Kidney (tissue), 14 donors: ENCODE measurements around the gene ZSCAN4. TPM values are rescaled to one million over a fixed set of nuclear protein-coding genes. Genes with fewer than 3 reads are reported as not detected.

Experiments
- DNase-seq, 5 donors: peaks; one replicate each; pipeline ENCODE4 v3.0.0-alpha.2; 2013 to 2020
- FAIRE-seq: peaks from 2 replicates; lab custom pipeline; 2012; peaks lifted over from hg19 to GRCh38; lab: Jason Lieb, UNC
- H3K27ac ChIP-seq, 2 donors: one replicate each; pipeline ENCODE4 v1.7.0; 2013; ENCODE audit warnings: low read depth in 2 of 2, low read length in 2 of 2, inconsistent platforms in 1 of 2
- H3K27me3 ChIP-seq: one replicate; pipeline ENCODE4 v1.7.1; 2013; ENCODE audit warnings: low read length, inconsistent platforms; ENCODE audit not compliant: control insufficient read depth, insufficient read depth
- H3K36me3 ChIP-seq, 3 donors: one replicate each; pipeline versions ENCODE4 v1.7.0 to v1.7.1; 2013; ENCODE audit warnings: low read length in 3 of 3, control low read depth in 1 of 3, inconsistent platforms in 1 of 3; ENCODE audit not compliant: insufficient read depth in 3 of 3, control insufficient read depth in 2 of 3
- H3K4me1 ChIP-seq, 3 donors: one replicate each; pipeline versions ENCODE4 v1.7.0 to v1.7.1; 2013; ENCODE audit warnings: low read length in 3 of 3, inconsistent platforms in 1 of 3, low read depth in 1 of 3; ENCODE audit not compliant: control insufficient read depth in 2 of 3, insufficient read depth in 2 of 3
- H3K4me3 ChIP-seq, 3 donors: one replicate each; pipeline versions ENCODE4 v1.7.0 to v1.8.1; 2013; ENCODE audit warnings: low read length in 3 of 3, control low read depth in 1 of 3, inconsistent platforms in 1 of 3
- H3K9ac ChIP-seq, 3 donors: one replicate each; pipeline versions ENCODE4 v1.7.0 to v1.7.1; 2013; ENCODE audit warnings: low read length in 3 of 3, control low read depth in 1 of 3, inconsistent platforms in 1 of 3
- H3K9me3 ChIP-seq, 3 donors: one replicate each; pipeline versions ENCODE4 v1.7.0 to v1.7.1; 2013; ENCODE audit warnings: low read length in 3 of 3, control low read depth in 1 of 3, inconsistent platforms in 1 of 3; ENCODE audit not compliant: control insufficient read depth in 2 of 3, insufficient read depth in 1 of 3
- CTCF ChIP-seq: IDR thresholded peaks from 3 replicates; pipeline ENCODE4 v1.5.1; 2012; ENCODE audit warnings: mild to moderate bottlenecking, moderate library complexity, borderline replicate concordance; ENCODE audit not compliant: insufficient read depth; ENCODE audit errors: extremely low read depth
- intact Hi-C: fragments of 100-400 bp; cut with DNase I; formaldehyde crosslinking; loops from one replicate; pipeline ENCODE4 v1.11.1; 2022
- polyA plus RNA-seq: library from polyadenylated mRNA; stranded (reverse); fragments of 350-450 nt; fragmentation: Illumina TruSeq; extraction: RNeasy Lipid Tissue Mini Kit (QIAGEN cat#74804); gene quantifications from one replicate; pipeline ENCODE4 v1.2.3, GENCODE V29; 2014; ENCODE audit warnings: low read depth, low replicate concordance; ENCODE audit not compliant: insufficient read depth
- total RNA-seq: library from RNA; stranded (reverse); fragmentation: NEBNext Ultra II Directional; extraction: Animal tissue kit (Norgen Biotek cat#: 25700); gene quantifications from one replicate; pipeline ENCODE4 v1.2.1, GENCODE V29; 2021
- donor health status: control.
- donor health status: control.
- donor health status: control.
- donor health status: control.
- donor health status: control.
- donor health status: DM: yes; HTN: yes; CAD: no.
- donor health status: Normal renal cell carcinoma (clear cell type).

The ZSCAN4 gene
- total and polyA plus RNA-seq, 2 donors from 2014 or later, result not detected

- Histone ChIP-seq H3K36me3 (peaks cover 28 to 35% (median 34%) of the 10 kb centered on the region in 3 donors), H3K27me3 (no peaks in the 10 kb centered on the region), H3K9me3 (peaks cover 23 to 75% (median 34%) of the 10 kb centered on the region in 3 donors), H3K9ac (no peak overlapping the region), H3K4me3 (peak overlapping the region in 1 of 3 donors; percentile 5), H3K4me1 (peaks cover 2 to 11% (median 9%) of the 10 kb centered on the region in 3 donors), H3K27ac (no peak overlapping the region)
- intact Hi-C loops, result no loop called here
- FAIRE-seq (no peak), DNase-seq (no peak)
- no peak for TF ChIP-seq CTCF
Measured at GRCh38 chr19:57687363-57688010, 18.8 kb downstream of the ZSCAN4 start.

- intact Hi-C loops, result no loop called here
- FAIRE-seq, result no peak
- H3K36me3 ChIP-seq, result peaks cover 30 to 35% (median 34%) of the 10 kb centered on the region in 3 donors
- no peak overlapping the region for H3K9ac ChIP-seq
- peak overlapping the region in 1 of 3 donors; percentile 5 for H3K4me3 ChIP-seq
- no peak for DNase-seq
- no peaks in the 10 kb centered on the region for H3K27me3 ChIP-seq
- no peak for TF ChIP-seq CTCF
- peaks cover 0 to 4% (median 2%) of the 10 kb centered on the region in 3 donors for H3K4me1 ChIP-seq
- peaks cover 26 to 75% (median 34%) of the 10 kb centered on the region in 3 donors for H3K9me3 ChIP-seq
- no peak overlapping the region for H3K27ac ChIP-seq
Measured at GRCh38 chr19:57688011-57688763, 19.5 kb downstream of the ZSCAN4 start.

DNA sequence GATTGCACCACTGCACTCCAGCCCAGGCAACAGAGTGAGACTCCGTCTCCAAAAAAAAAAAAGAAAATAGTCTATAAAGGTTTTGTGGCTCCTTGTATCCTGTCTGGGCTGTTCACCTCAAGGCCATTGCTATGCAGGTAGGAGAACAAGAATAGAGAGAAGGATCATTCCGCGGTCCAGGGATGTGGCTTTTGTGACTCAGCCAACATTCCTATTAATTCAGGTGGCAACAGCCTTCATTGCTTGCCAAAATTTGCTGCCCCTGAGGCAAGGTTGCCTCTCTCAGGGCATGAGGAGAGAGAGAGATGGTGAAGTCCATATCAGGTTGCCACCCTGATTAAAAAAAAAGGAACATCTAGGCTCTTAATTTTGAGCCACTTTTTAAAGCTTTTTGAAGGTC is 21.0 kb downstream of the ZSCAN4 start:
- peaks cover 26 to 73% (median 36%) of the 10 kb centered on the region in 3 donors for H3K9me3 ChIP-seq
- no peaks in the 10 kb centered on the region for H3K27me3 ChIP-seq
- TF ChIP-seq CTCF, result no peak
- no peak for DNase-seq
- FAIRE-seq, result no peak
- no peaks in the 10 kb centered on the region for H3K4me1 ChIP-seq
- no peak overlapping the region for H3K27ac ChIP-seq
- H3K4me3 ChIP-seq, result no peak overlapping the region
- intact Hi-C loops, result no loop called here
- peaks cover 30 to 32% (median 30%) of the 10 kb centered on the region in 3 donors for H3K36me3 ChIP-seq
- no peak overlapping the region for H3K9ac ChIP-seq
